HEK293T (cell line): ENCODE measurements around the gene GPD1.

ENCODE experiments used
- ARNT ChIP-seq: fragments of 450-650 bp; IDR thresholded peaks from 2 replicates; pipeline ENCODE4 v1.6.1; 2017; ENCODE audit warnings: mild to moderate bottlenecking
- BHLHE40 ChIP-seq: fragments of 450-650 bp; IDR thresholded peaks from 2 replicates; pipeline ENCODE4 v1.6.1; 2016; ENCODE audit warnings: mild to moderate bottlenecking, moderate library complexity, borderline replicate concordance
- CTBP1 ChIP-seq: fragments of 450-650 bp; IDR thresholded peaks from 2 replicates; pipeline ENCODE4 v1.6.1; 2016; ENCODE audit warnings: borderline replicate concordance
- FOXA1 ChIP-seq: fragments of 450-650 bp; IDR thresholded peaks from 2 replicates; pipeline ENCODE4 v1.6.1; 2016; ENCODE audit warnings: mild to moderate bottlenecking
- FOXK2 ChIP-seq: fragments of 450-650 bp; IDR thresholded peaks from 2 replicates; pipeline ENCODE4 v1.6.1; 2016; ENCODE audit warnings: mild to moderate bottlenecking
- FOXM1 ChIP-seq: fragments of 450-650 bp; IDR thresholded peaks from 2 replicates; pipeline ENCODE4 v1.6.1; 2017; ENCODE audit warnings: mild to moderate bottlenecking, borderline replicate concordance
- SP1 ChIP-seq: fragments of 450-650 bp; IDR thresholded peaks from 2 replicates; pipeline ENCODE4 v1.6.1; 2017
- SUZ12 ChIP-seq: fragments of 450-650 bp; IDR thresholded peaks from 2 replicates; pipeline ENCODE4 v1.6.1; 2016; ENCODE audit warnings: mild to moderate bottlenecking
- TARDBP ChIP-seq: fragments of 450-650 bp; IDR thresholded peaks from 2 replicates; pipeline ENCODE4 v1.6.1; 2016
- ZNF384 ChIP-seq: fragments of 450-650 bp; IDR thresholded peaks from 2 replicates; pipeline ENCODE4 v1.6.1; 2016

- TF ChIP-seq ARNT (no peak), SUZ12 (no peak), BHLHE40 (no peak), ZNF384 (no peak), FOXK2 (no peak), FOXM1 (no peak), FOXA1 (no peak), CTBP1 (no peak), SP1 (no peak), TARDBP (no peak)
Measured at GRCh38 chr12:50097952-50098351, 5.9 kb upstream of the GPD1 start.
